HG02981 (cell line): ENCODE data around the gene ENDOG.
"Not testable (repeated sequence)": the region's sequence is repeated elsewhere in the genome, so short reads cannot be mapped to it uniquely, and the experiment has no call there.

Experiments
- ATAC-seq: cut with Tn5 transposase; IDR thresholded peaks from one replicate; pipeline ENCODE4 v1.9.1; 2021; ENCODE audit warnings: mild to moderate bottlenecking, moderate library complexity; ENCODE audit not compliant: unreplicated experiment

Gene ENDOG

GRCh38 chr9:128828267-128828666 lies 10.0 kb downstream of the ENDOG start:
- ATAC-seq: no peak

GRCh38 chr9:128828719-128829452 lies 10.6 kb downstream of the ENDOG start:
- peak; percentile 14 for ATAC-seq

- ATAC-seq: peak; percentile 97
These were observed 11.4 kb downstream of the ENDOG start, which contains the start of gene SPOUT1 for GRCh38 chr9:128829477-128830251. TSS of gene SPOUT1 (minus strand) at chr9:128829794. CDS start at chr9:128829780, 14 bp downstream.

GRCh38 chr9:128833696-128834095 lies 15.4 kb downstream of the ENDOG start:
- ATAC-seq: no peak

- ATAC-seq: no peak
These were observed 17.2 kb downstream of the ENDOG start for GRCh38 chr9:128835246-128836210.

DNA sequence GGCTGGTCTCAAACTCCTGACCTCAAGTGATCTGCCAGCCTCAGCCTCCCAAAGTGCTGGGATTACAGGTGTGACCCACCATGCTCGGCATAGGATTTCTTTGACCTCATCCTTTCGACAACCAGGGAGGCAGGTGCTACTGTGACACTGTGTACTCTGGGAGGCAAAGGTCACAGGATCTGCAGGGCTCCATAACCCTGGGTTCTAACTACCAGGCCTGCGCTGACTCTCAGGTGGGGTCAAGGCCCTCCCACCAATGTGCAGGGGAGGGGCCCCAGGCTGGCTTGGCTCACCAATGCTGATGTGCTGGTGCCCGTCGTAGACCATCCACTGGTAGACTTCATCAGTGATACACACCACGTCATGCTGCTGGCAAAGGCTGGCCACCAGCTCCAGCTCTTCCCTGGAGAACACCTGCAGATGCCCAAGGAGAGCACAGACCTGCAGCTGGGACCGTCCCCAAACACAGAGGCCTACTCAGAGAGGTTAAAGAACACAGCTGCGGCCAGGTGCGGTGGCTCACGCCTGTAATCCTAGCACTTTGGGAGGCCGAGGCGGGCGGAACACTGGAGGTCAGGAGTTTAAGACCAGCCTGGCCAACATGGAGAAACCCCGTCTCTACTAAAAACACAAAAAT lies 18.3 kb downstream of the ENDOG start:
- ATAC-seq: no peak

- ATAC-seq: no peak
These were observed 20.0 kb downstream of the ENDOG start for GRCh38 chr9:128838338-128838737.

- ATAC-seq: no peak
These were observed 22.2 kb downstream of the ENDOG start for GRCh38 chr9:128840524-128840923.

DNA sequence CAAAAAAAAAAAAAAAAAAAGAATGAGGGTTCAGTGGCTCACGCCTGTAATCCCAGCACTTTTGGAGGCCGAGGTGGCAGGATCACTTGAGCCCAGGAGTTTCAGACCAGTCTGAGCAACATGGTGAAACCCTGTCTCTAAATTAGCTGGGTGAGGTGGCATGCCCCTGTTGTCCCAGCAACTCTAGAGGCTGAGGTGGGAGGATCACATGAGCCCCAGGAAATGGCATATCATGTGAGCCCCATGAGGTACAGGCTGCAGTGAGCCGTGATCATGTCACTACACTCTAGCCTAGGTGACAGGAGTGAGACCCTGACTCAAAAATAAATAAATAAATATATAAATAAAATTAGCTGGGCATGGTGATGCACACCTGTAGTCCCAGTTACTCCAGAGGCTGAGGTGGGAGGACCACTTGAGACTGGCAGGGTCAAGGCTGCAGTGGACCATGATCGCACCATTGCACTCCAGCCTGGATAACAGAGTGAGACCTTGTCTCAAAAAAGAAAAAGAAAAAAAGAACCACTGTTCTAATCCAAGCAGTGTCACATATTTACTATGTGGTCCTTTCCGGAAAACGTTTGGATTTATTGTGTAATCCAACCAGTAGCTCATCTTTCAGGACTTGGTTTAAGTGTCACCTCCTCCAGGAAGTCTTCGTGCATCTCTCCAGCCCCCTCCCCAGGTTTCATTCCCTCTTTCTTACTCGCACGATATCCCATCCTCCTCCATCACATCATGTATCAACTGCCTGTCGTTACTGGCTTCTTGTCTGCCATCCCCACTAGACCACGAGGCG lies 23.6 kb downstream of the ENDOG start:
- ATAC-seq: no peak

GRCh38 chr9:128843171-128843570 lies 24.9 kb downstream of the ENDOG start:
- ATAC-seq: not testable (repeated sequence)

DNA sequence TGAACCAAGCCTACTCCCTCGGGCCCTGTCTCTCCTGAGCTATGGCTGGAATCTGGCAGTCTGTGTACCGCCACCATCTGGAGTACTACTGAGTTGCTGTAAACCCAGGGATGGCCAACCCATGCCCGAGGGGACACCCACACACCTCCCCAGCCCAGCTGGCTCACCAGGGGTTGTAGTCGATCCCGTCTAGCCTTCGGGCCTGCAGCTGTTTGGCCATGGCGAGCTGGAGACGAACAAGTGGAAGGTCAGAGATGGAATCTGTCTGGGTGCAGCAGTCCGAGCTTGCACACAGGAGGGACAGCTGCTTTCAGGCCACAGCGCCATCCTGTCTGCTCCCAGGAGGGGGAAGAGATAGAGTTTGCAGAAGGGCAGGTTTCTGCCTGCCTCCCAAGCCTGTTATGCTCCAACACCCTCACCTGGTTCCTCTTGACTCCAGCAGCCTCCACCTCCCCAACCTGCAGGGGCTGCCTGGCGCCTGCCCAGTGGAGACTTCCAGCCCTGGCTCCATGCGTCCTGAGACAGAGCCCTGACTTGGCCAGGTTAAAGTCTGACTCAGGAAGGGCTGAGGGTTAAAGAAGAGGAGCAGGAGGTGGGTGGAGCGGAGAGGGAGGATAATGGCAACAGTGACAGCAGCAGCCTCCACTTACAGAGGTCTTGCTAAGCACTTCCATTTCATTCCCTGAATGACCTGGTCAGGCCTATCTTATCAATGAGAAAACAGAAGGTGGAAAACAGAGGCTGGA lies 27.1 kb downstream of the ENDOG start:
- ATAC-seq: no peak

DNA sequence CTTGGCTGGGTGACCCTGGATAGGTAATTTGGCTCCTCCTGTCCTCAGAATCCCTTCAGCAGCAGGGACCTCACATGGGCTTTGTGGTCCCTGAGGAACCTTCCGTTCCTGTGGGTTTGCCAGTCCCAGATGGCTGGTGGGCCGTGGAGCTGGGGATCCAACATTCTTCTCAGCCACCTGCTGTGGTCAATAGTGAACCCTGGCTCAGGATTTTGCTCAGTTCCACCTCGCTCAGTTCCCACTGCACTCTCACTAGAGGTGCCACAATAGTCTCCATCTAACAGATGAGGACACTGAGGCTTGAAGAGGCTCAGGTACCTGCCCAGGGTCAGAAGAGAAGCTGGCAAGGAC lies 28.4 kb downstream of the ENDOG start:
- no peak for ATAC-seq

GRCh38 chr9:128847803-128848202 lies 29.5 kb downstream of the ENDOG start:
- no peak for ATAC-seq

DNA sequence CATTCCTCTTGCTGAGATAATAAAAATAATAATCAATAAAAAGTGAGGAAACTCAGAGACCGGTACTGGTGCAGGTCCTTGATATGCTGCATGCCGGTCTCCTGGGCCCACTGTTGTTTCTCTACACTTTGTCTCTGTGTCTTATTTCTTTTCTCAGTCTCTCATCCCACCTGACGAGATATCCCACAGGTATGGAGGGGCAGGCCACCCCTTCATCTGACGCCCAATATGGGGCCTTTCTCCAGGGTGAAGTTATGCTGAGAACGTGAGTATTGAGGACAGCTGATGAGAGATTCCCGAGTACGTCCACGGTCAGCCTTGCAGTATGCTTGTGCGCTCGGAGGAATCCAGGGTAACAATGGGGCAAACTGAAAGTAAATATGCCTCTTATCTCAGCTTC lies 32.7 kb downstream of the ENDOG start:
- ATAC-seq: not testable (repeated sequence)

GRCh38 chr9:128851779-128852600 lies 33.7 kb downstream of the ENDOG start:
- not testable (repeated sequence) for ATAC-seq

- ATAC-seq: not testable (repeated sequence)
These were observed 34.3 kb downstream of the ENDOG start for GRCh38 chr9:128852646-128853045.

DNA sequence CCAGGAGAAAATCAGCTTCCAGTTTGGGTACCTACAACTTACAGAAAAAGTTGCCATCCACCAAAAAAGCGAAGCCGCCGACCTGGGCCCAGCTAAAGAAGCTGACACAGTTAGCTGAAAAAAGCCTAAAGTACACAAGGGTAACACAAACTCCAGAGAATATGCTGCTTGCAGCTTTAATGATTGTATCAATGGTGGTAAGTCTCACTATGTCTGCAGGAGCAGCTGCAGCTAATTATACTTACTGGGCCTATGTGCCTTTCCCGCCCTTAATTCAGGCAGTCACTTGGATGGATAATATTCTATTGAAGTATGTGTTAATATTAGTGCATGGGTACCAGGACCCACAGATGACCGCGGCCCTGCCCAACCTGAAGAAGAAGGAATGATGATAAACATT lies 36.2 kb downstream of the ENDOG start:
- not testable (repeated sequence) for ATAC-seq

GRCh38 chr9:128858476-128858875 lies 40.2 kb downstream of the ENDOG start:
- ATAC-seq: not testable (repeated sequence)
